Ishikawa (cell line): ENCODE measurements around the gene CHD8.

ENCODE experiments used
- CEBPB ChIP-seq: IDR thresholded peaks from 2 replicates; pipeline ENCODE4 v1.6.1; 2012
- CREB1 ChIP-seq: IDR thresholded peaks from 2 replicates; pipeline ENCODE4 v1.6.1; 2012; ENCODE audit warnings: low read depth
- EGR1 ChIP-seq: IDR thresholded peaks from 2 replicates; pipeline ENCODE4 v1.6.1; 2012
- EP300 ChIP-seq: IDR thresholded peaks from 2 replicates; pipeline ENCODE4 v1.6.1; 2012; ENCODE audit warnings: borderline replicate concordance
- FOXM1 ChIP-seq: IDR thresholded peaks from 2 replicates; pipeline ENCODE4 v1.6.1; 2012; ENCODE audit warnings: low read depth, borderline replicate concordance
- NFIC ChIP-seq: IDR thresholded peaks from 2 replicates; pipeline ENCODE4 v1.6.1; 2012
- RAD21 ChIP-seq: IDR thresholded peaks from 2 replicates; pipeline ENCODE4 v1.6.1; 2012; ENCODE audit warnings: low read depth
- TAF1 ChIP-seq: IDR thresholded peaks from 2 replicates; pipeline ENCODE4 v1.6.1; 2012; ENCODE audit warnings: low read depth, mild to moderate bottlenecking
- TCF12 ChIP-seq: IDR thresholded peaks from 2 replicates; pipeline ENCODE4 v1.6.1; 2012; ENCODE audit warnings: low read depth
- TEAD4 ChIP-seq: IDR thresholded peaks from 2 replicates; pipeline ENCODE4 v1.6.1; 2012
- YY1 ChIP-seq: IDR thresholded peaks from 2 replicates; pipeline ENCODE4 v1.6.1; 2012; ENCODE audit warnings: low read depth
- ZBTB7A ChIP-seq: IDR thresholded peaks from 2 replicates; pipeline ENCODE4 v1.6.1; 2012; ENCODE audit warnings: low read depth
- TF ChIP-seq, protein P1 (sequence below): IDR thresholded peaks from 2 replicates; pipeline ENCODE4 v1.6.1; 2012; ENCODE audit warnings: low read depth, mild to moderate bottlenecking
- TF ChIP-seq, protein P2 (sequence below): IDR thresholded peaks from 2 replicates; pipeline ENCODE4 v1.6.1; 2012
- TF ChIP-seq, protein P3 (sequence below): IDR thresholded peaks from 2 replicates; pipeline ENCODE4 v1.6.1; 2012

CHD8 gene

DNA sequence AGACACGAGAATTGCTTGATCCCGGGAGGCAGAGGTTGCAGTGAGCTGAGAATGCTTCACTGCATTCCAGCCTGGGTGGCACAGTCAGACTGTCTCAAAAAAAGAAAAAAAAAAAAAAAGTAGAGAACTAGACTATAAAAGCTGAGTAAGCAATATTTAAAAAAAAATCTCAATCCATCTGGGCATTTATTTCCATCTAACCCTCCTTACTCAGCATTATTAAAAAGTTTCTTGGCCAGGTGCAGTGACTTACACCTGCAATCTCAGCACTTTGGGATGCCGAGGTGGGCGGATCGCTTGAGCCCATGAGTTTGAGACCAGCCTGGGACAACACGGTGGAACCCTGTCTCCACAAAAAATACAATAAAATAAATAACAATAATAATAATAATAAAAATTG, 76.6 kb downstream of the CHD8 start:
- TF ChIP-seq CEBPB (no peak), RAD21 (no peak), ZBTB7A (no peak), FOXM1 (no peak), TCF12 (no peak), EP300 (no peak), NFIC (no peak), EGR1 (no peak), TEAD4 (no peak), CREB1 (no peak), TAF1 (no peak), YY1 (no peak)
- TF ChIP-seq, protein P1, sequence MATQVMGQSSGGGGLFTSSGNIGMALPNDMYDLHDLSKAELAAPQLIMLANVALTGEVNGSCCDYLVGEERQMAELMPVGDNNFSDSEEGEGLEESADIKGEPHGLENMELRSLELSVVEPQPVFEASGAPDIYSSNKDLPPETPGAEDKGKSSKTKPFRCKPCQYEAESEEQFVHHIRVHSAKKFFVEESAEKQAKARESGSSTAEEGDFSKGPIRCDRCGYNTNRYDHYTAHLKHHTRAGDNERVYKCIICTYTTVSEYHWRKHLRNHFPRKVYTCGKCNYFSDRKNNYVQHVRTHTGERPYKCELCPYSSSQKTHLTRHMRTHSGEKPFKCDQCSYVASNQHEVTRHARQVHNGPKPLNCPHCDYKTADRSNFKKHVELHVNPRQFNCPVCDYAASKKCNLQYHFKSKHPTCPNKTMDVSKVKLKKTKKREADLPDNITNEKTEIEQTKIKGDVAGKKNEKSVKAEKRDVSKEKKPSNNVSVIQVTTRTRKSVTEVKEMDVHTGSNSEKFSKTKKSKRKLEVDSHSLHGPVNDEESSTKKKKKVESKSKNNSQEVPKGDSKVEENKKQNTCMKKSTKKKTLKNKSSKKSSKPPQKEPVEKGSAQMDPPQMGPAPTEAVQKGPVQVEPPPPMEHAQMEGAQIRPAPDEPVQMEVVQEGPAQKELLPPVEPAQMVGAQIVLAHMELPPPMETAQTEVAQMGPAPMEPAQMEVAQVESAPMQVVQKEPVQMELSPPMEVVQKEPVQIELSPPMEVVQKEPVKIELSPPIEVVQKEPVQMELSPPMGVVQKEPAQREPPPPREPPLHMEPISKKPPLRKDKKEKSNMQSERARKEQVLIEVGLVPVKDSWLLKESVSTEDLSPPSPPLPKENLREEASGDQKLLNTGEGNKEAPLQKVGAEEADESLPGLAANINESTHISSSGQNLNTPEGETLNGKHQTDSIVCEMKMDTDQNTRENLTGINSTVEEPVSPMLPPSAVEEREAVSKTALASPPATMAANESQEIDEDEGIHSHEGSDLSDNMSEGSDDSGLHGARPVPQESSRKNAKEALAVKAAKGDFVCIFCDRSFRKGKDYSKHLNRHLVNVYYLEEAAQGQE: no peak
- TF ChIP-seq, protein P2, sequence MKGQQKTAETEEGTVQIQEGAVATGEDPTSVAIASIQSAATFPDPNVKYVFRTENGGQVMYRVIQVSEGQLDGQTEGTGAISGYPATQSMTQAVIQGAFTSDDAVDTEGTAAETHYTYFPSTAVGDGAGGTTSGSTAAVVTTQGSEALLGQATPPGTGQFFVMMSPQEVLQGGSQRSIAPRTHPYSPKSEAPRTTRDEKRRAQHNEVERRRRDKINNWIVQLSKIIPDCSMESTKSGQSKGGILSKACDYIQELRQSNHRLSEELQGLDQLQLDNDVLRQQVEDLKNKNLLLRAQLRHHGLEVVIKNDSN: no peak
- TF ChIP-seq, protein P3, sequence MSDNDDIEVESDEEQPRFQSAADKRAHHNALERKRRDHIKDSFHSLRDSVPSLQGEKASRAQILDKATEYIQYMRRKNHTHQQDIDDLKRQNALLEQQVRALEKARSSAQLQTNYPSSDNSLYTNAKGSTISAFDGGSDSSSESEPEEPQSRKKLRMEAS: no peak

DNA sequence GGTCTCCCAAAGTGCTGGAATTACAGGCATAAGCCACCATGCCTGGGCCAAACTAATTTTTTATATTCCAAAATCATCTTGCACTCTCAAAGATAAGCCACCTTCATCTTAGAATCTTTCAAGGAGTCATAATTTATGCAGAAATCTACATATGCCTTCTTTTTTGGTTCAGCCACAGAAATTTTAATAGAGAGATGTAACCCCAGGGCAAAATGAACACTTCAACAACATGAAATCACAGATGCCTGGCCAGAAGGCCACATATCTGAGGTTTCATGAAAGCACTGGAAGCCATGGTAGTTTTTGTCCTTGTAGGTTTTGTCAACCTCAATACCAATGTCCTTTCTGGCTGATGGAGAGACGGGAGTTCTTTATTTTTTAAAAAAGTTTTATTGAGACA, 81.9 kb downstream of the CHD8 start:
- TF ChIP-seq, protein P1: no peak
- no peak for TF ChIP-seq EGR1
- no peak for TF ChIP-seq YY1
- TF ChIP-seq TAF1: no peak
- TF ChIP-seq CREB1: no peak
- TF ChIP-seq, protein P3: no peak
- no peak for TF ChIP-seq ZBTB7A
- TF ChIP-seq FOXM1: no peak
- no peak for TF ChIP-seq CEBPB
- no peak for TF ChIP-seq NFIC
- no peak for TF ChIP-seq RAD21
- TF ChIP-seq TCF12: no peak
- no peak for TF ChIP-seq TEAD4

DNA sequence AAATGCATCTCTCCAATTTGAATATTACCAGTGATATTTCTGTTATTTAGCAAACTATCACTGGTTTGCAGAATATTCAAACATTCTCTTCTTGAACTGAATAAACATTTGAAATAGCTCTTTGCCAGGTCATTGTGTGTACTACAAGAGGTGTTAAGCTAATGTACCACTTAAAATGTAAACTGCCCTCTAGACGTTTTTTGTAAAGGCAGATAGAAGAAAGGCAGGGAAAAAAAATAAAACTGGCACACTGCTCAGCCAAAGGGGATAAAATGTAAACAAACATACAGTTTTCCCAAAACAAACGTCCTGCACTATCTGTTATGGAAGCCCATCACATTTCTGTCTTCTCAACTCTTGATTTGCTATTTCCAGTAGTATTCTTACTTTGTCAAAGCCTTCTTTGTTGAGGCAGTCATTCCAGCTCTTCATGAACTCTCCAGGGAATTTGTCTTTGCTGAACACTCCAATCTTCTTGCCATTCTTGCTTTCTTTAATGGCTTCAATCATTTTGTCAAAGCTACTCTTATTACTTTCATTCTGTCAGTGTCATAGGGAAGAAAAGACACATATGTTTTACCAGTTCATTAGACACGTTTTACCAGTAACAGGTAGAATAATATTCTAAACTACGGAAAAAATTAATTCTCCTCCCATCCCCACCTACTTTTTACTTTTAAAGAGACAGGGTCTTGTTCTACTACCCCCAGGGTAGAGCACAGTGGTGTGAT, 85.8 kb downstream of the CHD8 start:
- TF ChIP-seq FOXM1: no peak
- no peak for TF ChIP-seq TEAD4
- TF ChIP-seq, protein P1: no peak
- TF ChIP-seq NFIC: no peak
- no peak for TF ChIP-seq ZBTB7A
- TF ChIP-seq RAD21: no peak
- no peak for TF ChIP-seq TCF12
- no peak for TF ChIP-seq CREB1
- no peak for TF ChIP-seq YY1
- no peak for TF ChIP-seq EGR1
- TF ChIP-seq, protein P2: no peak
- no peak for TF ChIP-seq TAF1
- TF ChIP-seq, protein P3: no peak
- no peak for TF ChIP-seq EP300
- no peak for TF ChIP-seq CEBPB

DNA sequence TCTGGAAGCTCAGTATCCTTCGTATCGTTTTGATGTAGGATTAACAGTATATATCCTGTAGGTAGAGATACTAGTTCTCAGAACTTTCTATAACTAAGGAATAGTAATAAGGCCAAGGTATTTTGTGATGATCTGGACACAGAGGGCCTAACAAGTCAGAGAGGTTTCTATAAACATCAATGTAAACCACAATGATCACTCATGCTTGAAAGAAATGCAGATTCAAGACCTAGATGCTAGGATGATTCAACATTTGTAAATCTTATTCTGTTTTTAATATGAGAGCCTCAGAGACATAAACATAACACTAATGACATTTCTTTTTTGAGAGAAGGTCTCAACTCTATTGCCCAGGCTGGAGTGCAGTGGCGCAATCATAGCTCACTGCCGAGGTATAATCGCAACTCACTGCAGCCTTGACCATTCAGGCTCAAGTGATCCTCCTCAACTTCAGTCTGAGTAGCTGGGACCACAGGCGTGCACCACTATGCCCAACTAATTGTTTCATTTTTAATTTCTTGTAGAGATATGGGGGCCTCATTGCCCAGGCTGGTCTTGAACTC, 88.3 kb downstream of the CHD8 start:
- TF ChIP-seq ZBTB7A (no peak), TEAD4 (no peak), CEBPB (no peak), CREB1 (no peak), TCF12 (no peak), YY1 (no peak), EGR1 (no peak)
- TF ChIP-seq, protein P1: no peak
- TF ChIP-seq, protein P3: no peak
